GM21390 (cell line): Measurements from ENCODE around the gene DHDH.

Experiments
- ATAC-seq: cut with Tn5 transposase; IDR thresholded peaks from one replicate; pipeline ENCODE4 v1.9.1; 2021; ENCODE audit not compliant: unreplicated experiment

Gene DHDH

DNA sequence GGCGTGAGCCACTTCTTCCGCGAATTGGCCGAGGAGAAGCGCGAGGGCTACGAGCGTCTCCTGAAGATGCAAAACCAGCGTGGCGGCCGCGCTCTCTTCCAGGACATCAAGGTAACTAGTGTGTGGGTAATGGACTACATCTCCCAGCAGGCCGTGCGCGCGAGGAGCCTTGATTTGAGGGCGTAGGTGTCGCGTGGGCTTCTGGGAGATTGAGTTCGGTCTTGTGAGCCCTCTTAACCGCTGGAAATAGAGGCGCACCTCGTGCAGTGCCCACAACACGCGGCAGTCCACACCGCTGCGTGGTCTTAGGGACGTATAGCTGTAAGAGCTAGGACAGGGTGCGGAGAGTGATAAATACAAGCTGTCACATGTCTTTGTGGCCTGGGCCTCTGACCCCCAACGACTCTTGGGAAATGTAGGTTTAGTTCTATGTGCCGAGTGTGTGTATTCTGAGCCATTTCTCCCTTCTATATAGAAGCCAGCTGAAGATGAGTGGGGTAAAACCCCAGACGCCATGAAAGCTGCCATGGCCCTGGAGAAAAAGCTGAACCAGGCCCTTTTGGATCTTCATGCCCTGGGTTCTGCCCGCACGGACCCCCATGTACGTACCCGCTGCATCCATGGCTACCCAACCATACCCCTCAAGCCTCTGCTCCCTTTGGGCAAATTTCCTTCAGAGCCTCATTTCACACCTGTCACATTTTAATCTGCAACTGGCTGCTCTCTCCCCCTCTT, 32.5 kb downstream of the DHDH start:
- peak; percentile 30 for ATAC-seq

DNA sequence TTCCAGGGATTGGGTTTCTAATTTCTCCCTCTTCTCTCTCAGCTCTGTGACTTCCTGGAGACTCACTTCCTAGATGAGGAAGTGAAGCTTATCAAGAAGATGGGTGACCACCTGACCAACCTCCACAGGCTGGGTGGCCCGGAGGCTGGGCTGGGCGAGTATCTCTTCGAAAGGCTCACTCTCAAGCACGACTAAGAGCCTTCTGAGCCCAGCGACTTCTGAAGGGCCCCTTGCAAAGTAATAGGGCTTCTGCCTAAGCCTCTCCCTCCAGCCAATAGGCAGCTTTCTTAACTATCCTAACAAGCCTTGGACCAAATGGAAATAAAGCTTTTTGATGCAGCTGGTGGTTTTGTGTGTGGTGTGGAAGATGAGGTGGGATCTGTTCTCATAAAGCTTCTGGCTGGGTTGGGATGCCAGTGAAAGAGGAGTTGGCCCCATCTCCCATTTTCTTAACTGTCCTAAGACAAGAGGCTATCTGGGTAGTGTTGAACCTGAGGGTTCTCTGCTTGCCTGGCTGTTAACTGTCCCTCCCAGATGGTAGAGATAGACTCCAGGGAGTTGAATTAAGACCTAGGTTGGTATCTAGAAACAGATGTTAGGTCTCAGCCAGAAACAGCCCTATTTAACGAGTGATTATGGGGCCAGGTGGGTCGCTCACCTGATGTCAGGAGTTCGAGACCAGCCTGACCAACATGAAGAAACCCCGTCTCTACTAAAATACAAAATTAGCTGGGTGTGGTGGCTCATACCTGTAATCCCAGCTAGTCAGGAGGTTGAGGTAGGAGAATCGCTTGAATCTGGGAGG, 33.2 kb downstream of the DHDH start:
- ATAC-seq, result no peak

DNA sequence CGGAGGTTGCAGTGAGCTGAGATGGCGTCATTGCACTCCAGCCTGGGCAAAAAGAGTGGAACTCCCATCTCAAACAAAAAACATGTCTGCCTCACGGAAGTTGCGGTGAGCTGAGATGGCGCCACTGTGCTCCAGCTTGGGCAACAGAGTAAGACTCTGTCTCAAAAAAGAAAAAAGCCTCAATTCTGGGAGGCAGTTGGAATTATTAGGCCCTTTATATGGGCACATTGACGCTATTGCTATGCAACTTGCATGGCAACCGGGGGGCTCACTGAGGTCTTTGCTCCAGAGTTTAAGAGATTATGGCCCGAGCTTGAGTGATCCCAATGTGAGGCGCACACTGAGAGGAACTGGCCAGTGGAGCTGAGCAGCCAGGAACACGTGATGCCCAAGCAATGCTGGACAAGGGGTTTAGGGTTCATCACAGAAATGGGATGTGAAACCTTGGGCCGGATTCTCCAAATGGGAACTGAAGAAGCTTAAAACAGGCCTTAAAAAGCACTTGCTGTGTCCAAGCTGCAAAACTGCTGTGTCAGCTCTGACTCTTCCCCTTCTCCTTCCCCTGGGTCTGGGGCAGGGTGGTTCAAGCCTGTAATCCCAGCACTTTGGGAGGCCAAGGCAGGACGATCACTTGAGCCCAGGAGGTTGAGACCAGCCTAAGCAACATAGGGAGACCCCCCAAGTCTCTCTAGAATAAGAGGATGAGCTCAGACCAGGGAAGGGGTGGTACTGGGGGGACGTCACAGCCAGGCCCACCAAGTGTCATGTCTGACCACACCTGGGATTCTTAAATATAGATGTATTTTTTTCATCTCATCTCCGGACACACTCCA, 34.1 kb downstream of the DHDH start:
- ATAC-seq, result no peak

DNA sequence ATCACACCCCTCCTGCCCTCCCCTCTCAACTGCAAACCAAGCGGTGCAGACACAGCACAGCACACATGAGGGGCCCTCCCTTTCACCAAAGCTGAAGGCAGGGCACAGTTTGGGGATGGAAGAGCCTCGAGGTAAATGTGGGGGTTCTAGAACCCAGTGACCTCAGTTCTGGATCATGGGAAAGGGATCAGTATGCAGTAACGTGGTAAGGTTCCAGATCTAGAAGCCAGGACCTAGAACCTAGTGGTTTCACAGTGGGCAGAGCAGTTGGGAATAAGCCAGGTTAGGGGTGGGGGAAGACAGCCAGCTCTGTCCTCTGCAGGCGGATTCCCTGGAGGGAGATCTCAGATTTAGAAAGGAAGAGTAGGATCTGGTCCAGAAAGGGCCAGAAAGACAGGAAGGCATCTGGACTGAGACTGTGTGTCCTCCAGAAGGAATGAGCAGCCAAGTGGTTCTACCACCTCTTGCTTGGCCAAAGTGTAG, 34.7 kb downstream of the DHDH start:
- ATAC-seq, result no peak

DNA sequence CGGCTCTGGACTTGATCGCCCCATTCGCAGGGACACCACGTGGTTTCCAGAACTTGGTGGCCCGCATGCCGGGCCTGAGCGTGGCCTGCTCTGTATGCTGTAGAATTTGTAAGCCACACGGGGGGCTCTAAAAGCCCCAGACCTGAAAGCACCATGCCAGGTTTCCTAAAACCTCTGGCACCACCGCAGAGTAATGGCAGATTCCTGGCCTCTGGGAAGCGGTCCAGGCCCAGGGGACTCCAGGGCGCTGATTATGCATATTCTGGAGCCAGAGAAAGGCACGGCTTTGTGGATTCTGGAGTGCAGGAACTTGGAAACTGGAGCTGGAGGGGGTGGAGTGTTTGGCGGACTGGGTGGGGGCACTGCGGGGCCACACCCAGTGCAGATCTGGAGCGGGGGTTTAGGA, 35.3 kb downstream of the DHDH start:
- ATAC-seq, result no peak

DNA sequence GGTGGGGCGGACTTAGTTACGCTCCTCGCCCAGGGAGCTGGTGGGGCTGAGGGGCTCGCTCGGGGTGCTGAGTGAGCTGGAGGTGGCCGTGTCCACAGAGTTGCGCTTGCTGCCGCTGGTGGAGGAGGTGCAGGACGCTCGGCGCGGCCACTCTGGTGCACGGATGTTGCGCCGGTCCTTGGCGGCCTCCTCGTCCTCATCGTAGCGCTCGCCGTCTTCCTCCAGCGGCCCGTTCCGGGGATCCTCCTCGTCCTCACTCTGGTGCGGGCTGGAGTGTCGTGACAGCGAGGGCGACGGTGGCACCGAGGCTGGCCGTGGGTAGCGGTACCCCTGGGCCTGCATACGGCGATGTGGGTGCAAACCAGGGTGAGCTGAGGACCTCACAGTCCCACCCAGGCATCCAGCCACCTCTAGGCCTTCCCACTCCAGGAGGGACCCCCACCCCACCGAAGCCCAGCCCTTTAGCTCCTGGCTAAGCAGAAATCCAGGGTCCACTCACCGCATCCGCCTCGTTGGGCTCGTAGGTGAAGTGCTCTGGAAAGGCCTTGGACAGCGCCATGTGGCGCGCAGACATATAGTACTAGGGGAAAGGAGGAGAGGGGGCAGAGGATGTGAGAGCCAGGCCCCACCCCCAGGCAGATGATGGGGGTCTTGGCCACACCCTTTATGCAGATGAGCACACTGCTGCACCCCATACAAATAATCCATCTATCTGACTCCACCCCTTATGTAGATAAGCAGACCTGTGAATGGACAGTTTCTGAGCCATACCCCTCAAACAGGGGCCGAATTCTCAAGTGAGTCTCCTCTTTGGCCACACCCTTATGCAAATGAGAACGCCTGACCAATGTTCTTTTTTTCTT, 36.0 kb downstream of the DHDH start:
- no peak for ATAC-seq

DNA sequence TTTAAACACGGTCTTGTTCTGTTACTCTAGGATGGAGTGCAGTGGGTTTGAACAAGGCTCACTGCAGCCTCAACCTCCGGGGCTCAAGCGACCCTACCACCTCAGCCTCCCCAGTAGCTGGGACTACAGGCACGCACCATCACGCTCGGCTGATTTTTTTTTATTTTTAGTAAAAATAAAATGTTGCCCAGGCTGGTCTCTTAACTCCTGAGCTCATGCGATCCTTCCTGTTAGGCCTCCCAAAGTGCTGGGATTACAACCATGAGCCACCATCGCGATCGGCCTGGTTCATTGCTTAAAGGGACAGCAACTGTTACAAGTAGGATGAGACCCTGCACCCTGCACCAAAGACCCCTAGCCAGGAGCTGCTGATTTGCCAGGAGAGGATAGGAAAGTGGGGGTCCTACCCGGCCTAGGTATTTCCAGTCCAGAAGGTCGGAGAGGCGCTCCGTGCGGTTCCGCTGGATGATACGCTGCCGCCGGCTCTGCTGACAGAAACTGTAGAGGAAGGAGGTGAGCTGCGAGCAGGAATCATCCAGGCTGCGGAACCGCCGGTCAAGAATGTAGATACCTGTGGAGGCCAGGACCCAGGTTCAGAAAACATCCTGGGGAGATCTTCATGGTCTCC, 36.8 kb downstream of the DHDH start:
- ATAC-seq, result no peak

DNA sequence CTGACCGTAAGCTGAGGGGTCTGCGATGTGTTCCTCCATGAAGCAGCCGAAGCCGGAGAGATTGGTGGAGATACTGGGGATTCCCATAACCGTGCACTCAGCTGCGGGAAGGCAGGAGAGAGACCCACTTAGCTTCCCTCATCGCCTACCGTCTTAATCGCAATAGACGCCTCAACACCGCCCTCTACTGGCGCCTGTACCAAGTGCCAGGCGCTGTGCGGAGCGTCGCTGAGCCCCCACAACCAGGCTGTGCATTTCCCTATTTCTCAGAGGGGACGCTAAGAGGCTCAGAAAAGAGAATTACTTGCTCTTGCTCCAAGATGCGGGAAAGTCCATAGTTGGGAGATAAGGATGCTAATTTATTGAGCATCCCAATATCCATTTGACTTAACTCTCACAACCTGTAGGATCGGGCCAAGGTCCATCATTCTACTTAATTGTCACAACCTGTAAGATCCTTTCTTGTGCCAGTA, 37.5 kb downstream of the DHDH start:
- ATAC-seq, result no peak

DNA sequence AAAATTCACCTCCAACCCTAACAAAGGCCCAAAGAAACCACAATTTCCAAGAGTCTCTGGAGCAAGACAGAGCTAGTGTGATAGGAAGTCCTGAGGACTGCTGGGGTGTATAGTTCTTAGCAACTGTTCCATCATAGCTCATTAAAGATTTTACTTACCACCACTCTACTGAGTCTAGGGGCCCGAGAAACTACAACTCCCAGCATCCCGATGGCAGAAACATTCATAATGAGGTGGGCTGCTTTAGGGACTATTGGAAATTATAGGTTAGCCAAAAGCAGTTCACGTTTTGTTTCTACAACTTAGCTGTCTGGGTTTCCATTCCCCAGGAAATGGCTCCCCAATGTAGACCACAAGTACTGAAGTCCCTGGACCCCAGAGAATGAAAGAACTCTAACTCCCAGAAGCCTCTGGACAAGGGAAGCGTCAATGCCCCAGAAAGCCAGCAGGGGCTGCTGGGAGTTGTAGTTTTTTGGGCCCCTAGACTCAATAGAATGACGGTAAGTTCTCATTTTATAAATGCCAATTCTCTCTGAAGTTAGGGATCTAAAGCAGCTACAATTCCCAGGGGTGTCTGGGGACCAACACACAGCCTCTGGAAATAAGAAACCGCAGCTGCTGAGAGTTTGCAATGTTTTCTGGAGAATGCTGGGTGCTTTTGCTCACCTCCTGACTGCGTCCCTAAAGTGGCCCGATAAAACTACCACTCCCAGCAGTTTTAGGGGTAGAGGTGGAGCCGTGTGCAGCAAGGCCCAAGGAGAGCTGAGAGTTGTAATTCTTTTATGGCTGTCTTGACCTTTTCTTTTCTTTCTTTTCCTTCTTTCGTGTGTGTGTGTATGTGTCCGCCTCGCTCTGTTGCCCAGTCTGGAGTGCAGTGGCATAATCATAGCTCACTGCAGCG, 42.7 kb downstream of the DHDH start:
- no peak for ATAC-seq

DNA sequence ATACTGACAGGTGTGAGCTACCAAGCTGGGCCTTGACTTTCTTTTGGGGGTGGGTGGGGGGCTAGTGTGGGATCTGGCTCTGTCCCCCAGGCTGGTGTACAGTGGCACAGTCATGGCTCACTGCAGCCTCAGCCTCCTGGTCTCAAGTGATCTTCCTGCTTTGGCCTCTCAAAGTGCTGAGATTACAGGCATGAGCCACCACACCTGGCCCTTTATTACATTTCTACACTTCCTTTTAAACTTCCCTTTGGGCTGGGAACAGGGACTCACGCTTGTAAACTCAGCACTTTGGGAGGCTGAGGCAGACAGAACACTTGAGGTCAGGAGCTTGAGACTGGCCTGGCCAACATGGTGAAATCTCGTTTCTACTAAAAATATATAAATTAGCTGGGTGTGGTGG, 43.6 kb downstream of the DHDH start:
- no peak for ATAC-seq

DNA sequence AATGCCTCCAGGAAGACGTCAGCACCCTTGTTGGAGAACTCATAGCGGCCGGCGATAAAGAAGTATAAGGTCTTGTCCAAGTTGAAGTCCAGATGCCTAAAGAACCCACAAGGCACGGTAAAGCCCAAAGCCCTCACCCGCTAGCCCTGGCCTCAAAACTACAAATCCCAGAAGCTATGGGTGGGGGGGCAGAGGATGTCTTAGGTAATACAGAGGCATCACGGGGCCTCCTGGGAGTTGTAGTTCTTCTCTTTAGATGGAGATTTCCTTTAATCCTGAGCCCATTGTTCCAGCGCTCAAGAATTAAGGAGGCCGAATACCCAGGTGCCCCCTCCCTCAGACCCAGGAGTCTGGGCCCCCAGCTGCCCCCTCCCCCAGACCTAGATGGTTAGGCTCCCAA, 48.8 kb downstream of the DHDH start:
- no peak for ATAC-seq

DNA sequence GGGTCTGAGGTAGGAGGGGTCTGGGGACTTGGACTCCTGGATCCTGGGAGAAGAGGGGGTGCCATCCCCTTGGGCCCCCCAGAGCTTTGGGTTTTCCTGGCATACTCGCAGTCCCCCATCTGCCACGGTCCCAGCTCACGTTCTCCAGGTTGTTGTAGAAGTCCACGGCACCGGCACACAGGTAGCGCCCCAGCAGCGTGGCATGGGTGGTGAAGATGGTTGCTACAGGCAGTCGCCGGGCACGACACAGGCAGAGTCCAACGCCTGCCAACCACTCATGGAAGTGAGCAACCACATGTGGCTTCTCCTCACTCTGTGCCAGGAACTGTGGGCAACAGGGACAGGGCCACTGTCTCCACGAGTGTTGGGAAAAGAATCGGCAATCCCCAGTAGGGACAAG, 52.2 kb downstream of the DHDH start:
- no peak for ATAC-seq

DNA sequence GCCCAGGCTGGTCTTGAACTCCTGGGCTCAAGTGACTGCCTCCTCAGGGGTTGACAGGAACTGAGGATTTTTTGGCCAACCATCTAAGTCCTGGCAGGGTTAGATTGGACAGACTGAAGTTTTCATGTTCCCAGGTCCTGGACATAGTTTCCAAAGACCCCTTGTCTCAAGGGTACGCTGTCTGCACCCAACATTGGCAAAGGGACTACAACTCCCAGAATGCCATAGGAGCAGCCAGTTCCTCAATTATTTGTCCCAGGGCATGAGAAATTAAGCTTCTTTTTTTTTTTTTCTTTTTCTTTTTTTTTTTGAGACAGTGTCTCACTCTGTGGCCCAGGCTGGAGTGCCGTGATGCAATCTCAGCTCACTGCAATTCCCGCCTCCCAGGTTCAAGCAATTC, 52.7 kb downstream of the DHDH start:
- ATAC-seq, result no peak

DNA sequence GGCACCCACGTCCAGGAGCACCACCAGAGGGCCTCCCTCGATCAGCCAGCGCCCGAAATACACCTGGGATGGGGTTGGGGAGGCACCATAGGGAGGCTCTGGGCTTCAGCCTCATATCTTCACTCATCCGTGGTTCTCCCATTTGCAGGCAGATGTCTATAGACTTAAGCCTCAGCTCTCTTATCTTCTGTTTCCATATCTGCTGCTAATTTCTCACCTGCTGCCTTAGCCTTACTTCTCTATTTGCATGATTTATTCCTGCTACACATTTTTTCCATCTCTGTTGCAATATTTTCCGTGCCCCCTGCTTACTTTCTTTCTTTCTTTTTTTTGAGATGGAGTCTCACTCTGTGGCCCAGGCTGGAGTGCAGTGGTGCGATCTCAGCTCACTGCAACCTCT, 53.8 kb downstream of the DHDH start:
- ATAC-seq, result no peak

DNA sequence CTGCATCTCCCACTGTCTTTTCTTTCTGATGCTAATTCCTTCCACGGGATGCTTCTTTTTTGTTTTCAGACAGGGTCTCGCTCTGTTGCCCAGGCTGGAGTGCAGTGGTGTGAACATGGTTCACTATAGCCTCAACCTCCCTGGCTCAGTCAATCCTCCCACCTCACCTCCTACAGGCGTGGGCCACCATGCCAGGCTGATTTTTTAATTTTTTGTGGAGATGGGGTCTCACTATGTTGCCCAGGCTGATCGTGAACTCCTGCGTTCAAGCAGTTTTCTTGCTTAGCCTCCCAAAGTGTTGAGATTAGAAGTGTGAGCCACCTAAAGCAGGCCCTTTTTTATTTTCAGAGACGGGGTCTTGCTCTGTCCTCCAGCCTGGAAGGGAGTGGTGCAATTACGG, 54.8 kb downstream of the DHDH start:
- no peak for ATAC-seq

DNA sequence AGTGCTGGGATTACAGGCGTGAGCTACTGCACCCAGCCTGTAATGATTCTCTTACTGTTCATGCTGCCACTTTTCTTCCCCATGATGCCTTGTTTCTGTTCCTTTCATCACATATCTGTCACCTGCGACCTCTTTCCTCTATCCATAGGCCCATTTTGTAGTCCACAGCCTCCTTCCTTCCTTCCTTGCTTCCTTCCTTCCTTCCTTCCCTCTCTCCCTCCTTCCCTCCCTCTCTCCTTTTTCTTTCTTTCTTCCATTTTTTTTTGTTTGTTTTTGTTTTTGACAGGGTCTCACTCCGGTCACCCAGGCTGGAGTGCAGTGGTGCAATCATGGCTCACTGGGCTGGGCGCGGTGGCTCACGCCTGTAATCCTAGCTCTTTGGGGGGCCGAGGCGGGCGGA, 55.4 kb downstream of the DHDH start:
- no peak for ATAC-seq

DNA sequence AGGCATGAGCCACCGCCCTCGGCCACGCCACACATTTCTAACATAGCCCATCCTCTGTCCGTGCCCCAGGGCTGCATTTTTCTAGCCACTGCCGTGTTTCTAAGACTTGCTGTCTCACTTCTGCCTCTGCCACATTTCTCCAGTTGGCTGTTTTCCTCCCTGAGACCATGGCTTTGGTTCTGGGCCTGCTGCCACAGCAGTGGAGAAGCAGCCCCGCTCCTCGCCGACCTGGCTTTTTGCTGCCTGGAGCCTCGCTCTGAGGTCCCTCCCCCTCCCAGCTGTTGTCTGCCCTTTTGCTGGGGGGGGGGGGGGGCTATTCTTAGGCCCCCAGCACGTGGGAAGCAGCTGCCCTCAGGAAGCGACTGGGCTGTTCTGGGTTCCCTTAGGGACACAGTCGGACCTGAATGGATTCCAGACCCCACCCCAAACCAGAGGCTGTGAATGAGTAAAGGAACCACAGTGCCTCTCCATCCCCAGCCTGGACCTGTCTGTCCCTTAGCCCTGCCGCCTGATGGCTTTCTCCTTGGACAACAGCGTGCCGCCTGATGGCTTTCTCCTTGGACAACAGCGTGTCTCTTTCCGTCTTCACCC, 56.3 kb downstream of the DHDH start:
- ATAC-seq, result no peak

DNA sequence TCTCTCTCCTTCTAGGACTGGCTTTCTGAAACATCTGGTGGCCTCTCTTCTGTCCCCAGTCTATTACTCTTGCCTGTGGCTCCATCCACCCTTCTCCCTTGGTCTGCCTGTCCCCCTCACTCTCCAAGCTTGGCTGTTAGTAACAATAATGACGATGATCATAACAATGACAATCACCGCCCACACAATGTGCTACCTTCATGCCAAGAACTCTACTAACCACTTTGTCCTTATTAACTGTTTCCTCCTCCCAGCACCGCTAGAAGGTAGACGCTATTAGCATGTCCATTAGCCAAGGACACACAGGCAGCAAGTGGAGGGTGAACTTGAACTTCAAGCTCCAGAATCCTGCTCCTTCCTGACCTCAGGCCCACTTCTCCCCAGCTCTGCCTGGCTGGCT, 56.9 kb downstream of the DHDH start:
- no peak for ATAC-seq
